HEK293 (cell line): ENCODE measurements around the gene HNF1A.

Experiments
- ATF2 ChIP-seq: fragments of 450-650 bp; formaldehyde crosslinking; IDR thresholded peaks from 2 replicates; pipeline ENCODE4 v1.5.1; 2016; ENCODE audit warnings: missing biosample characterization, missing genetic modification characterization, low read depth
- KLF7 ChIP-seq: fragments of 450-650 bp; formaldehyde crosslinking; IDR thresholded peaks from 2 replicates; pipeline ENCODE4 v1.5.1; 2016; ENCODE audit warnings: missing biosample characterization, missing genetic modification characterization, borderline replicate concordance
- KLF8 ChIP-seq: fragments of 450-650 bp; formaldehyde crosslinking; IDR thresholded peaks from 2 replicates; pipeline ENCODE4 v1.5.1; 2016; ENCODE audit warnings: missing biosample characterization, missing genetic modification characterization
- KLF9 ChIP-seq: fragments of 450-650 bp; formaldehyde crosslinking; IDR thresholded peaks from 2 replicates; pipeline ENCODE4 v1.5.1; 2016; ENCODE audit warnings: missing biosample characterization, missing genetic modification characterization, low read depth
- OVOL3 ChIP-seq: fragments of 450-650 bp; formaldehyde crosslinking; IDR thresholded peaks from 2 replicates; pipeline ENCODE4 v1.5.1; 2016; ENCODE audit warnings: missing biosample characterization, missing genetic modification characterization
- PRDM1 ChIP-seq: fragments of 450-650 bp; formaldehyde crosslinking; IDR thresholded peaks from 2 replicates; pipeline ENCODE4; 2016; ENCODE audit warnings: missing biosample characterization, missing genetic modification characterization
- PRDM4 ChIP-seq: fragments of 450-650 bp; formaldehyde crosslinking; IDR thresholded peaks from 2 replicates; pipeline ENCODE4 v1.5.1; 2017; ENCODE audit warnings: missing biosample characterization, missing genetic modification characterization
- REST ChIP-seq: fragments of 450-650 bp; formaldehyde crosslinking; IDR thresholded peaks from 2 replicates; pipeline ENCODE4 v1.5.1; 2016; ENCODE audit warnings: missing biosample characterization, missing genetic modification characterization
- SP3 ChIP-seq: fragments of 450-650 bp; formaldehyde crosslinking; IDR thresholded peaks from 2 replicates; pipeline ENCODE4 v1.5.1; 2016; ENCODE audit warnings: missing biosample characterization, missing genetic modification characterization
- SP7 ChIP-seq: fragments of 450-650 bp; formaldehyde crosslinking; IDR thresholded peaks from 2 replicates; pipeline ENCODE4 v1.5.1; 2016; ENCODE audit warnings: missing biosample characterization, missing genetic modification characterization
- YY2 ChIP-seq: fragments of 450-650 bp; formaldehyde crosslinking; IDR thresholded peaks from 2 replicates; pipeline ENCODE4 v1.5.1; 2016; ENCODE audit warnings: missing biosample characterization, missing genetic modification characterization
- ZBTB17 ChIP-seq: fragments of 450-650 bp; formaldehyde crosslinking; IDR thresholded peaks from 2 replicates; pipeline ENCODE4 v1.5.1; 2016; ENCODE audit warnings: missing biosample characterization, missing genetic modification characterization
- ZBTB48 ChIP-seq: fragments of 450-650 bp; formaldehyde crosslinking; IDR thresholded peaks from 2 replicates; pipeline ENCODE4 v1.5.1; 2016; ENCODE audit warnings: missing biosample characterization, missing genetic modification characterization
- ZFP41 ChIP-seq: fragments of 450-650 bp; formaldehyde crosslinking; IDR thresholded peaks from 2 replicates; pipeline ENCODE4 v1.5.1; 2016; ENCODE audit warnings: missing biosample characterization, missing genetic modification characterization, borderline replicate concordance
- ZNF157 ChIP-seq: fragments of 450-650 bp; formaldehyde crosslinking; IDR thresholded peaks from 2 replicates; pipeline ENCODE4 v1.5.1; 2016; ENCODE audit warnings: missing biosample characterization, missing genetic modification characterization
- ZNF169 ChIP-seq: fragments of 450-650 bp; formaldehyde crosslinking; IDR thresholded peaks from 2 replicates; pipeline ENCODE4 v1.5.1; 2016; ENCODE audit warnings: missing biosample characterization, missing genetic modification characterization
- ZNF18 ChIP-seq: fragments of 450-650 bp; formaldehyde crosslinking; IDR thresholded peaks from 2 replicates; pipeline ENCODE4 v1.5.1; 2016; ENCODE audit warnings: missing biosample characterization, missing genetic modification characterization
- ZNF2 ChIP-seq: fragments of 450-650 bp; formaldehyde crosslinking; IDR thresholded peaks from 2 replicates; pipeline ENCODE4 v1.5.1; 2016; ENCODE audit warnings: missing biosample characterization, missing genetic modification characterization
- ZNF280C ChIP-seq: fragments of 450-650 bp; formaldehyde crosslinking; IDR thresholded peaks from 2 replicates; pipeline ENCODE4 v1.5.1; 2016; ENCODE audit warnings: missing biosample characterization, missing genetic modification characterization
- ZNF335 ChIP-seq: fragments of 450-650 bp; formaldehyde crosslinking; conservative IDR thresholded peaks from 2 replicates; pipeline ENCODE4 v1.5.1; 2016; ENCODE audit warnings: missing biosample characterization, missing genetic modification characterization
- ZNF350 ChIP-seq: fragments of 450-650 bp; formaldehyde crosslinking; IDR thresholded peaks from 2 replicates; pipeline ENCODE4 v1.5.0; 2017; ENCODE audit warnings: missing biosample characterization, mild to moderate bottlenecking, missing genetic modification characterization
- ZNF354C ChIP-seq: fragments of 450-650 bp; formaldehyde crosslinking; IDR thresholded peaks from 2 replicates; pipeline ENCODE4 v1.5.1; 2016; ENCODE audit warnings: missing biosample characterization, missing genetic modification characterization, low read depth, borderline replicate concordance
- ZNF580 ChIP-seq: fragments of 450-650 bp; formaldehyde crosslinking; IDR thresholded peaks from 2 replicates; pipeline ENCODE4 v1.5.1; 2016; ENCODE audit warnings: missing biosample characterization, missing genetic modification characterization
- ZNF76 ChIP-seq: fragments of 450-650 bp; formaldehyde crosslinking; IDR thresholded peaks from 2 replicates; pipeline ENCODE4; 2016; ENCODE audit warnings: low read depth, missing biosample characterization, missing genetic modification characterization, borderline replicate concordance
- ZSCAN18 ChIP-seq: fragments of 450-650 bp; formaldehyde crosslinking; IDR thresholded peaks from 2 replicates; pipeline ENCODE4 v1.5.1; 2016; ENCODE audit warnings: missing biosample characterization, missing genetic modification characterization

HNF1A gene

GRCh38 chr12:121015825-121016766 lies 37.8 kb downstream of the HNF1A start, which contains the start of gene C12orf43 (continued):
- TF ChIP-seq PRDM4 (tag by site-specific recombination) (no peak), KLF8 (tag by site-specific recombination) (0 out of 2 replicates have a peak, but pooled peaks have one; percentile 38), ZBTB48 (peak; percentile 74), ZNF354C (tag by site-specific recombination) (no peak), ZNF350 (tag by site-specific recombination) (no peak), ATF2 (tag by site-specific recombination) (peak; percentile 99), KLF9 (tag by site-specific recombination) (peak; percentile 64; the same call in 1 of the 2 replicates), ZBTB17 (tag by site-specific recombination) (peak; percentile 98), SP3 (tag by site-specific recombination) (peak; percentile 79), ZNF18 (no peak), ZNF335 (tag by site-specific recombination) (peak; percentile 71), KLF7 (tag by site-specific recombination) (no peak), ZNF76 (tag by site-specific recombination) (peak; percentile 99), ZNF280C (no peak), OVOL3 (tag by site-specific recombination) (peak; percentile 94), SP7 (peak; percentile 71; the same call in 1 of the 2 replicates), ZFP41 (tag by site-specific recombination) (no peak), REST (tag by site-specific recombination) (peak; percentile 50; the same call in 1 of the 2 replicates), ZNF580 (no peak), ZNF157 (tag by site-specific recombination) (no peak), YY2 (tag by site-specific recombination) (peak; percentile 99), ZNF2 (tag by site-specific recombination) (peak; percentile 73; the same call in 1 of the 2 replicates), ZSCAN18 (0 out of 2 replicates have a peak, but pooled peaks have one; percentile 3), PRDM1 (tag by site-specific recombination) (0 out of 2 replicates have a peak, but pooled peaks have one; percentile 29), ZNF169 (tag by site-specific recombination) (no peak)
